K562 (cell line): Measurements from ENCODE around the gene ASMTL. TPM values are rescaled to one million over a fixed set of nuclear protein-coding genes. Genes with fewer than 3 reads are reported as not detected.
"Not testable (repeated sequence)": the region's sequence is repeated elsewhere in the genome, so short reads cannot be mapped to it uniquely, and the experiment has no call there.

Experiments
- ATAC-seq: fragments of 200-7000 bp; cut with Tn5 transposase; 3 replicates; pipeline ENCODE4 v1.9.1; 2020; ENCODE audit warnings: moderate library complexity
- BruUV-seq: library from RNA; stranded (reverse); fragments of 400-500 nt; replicated peaks from 2 replicates; lab custom pipeline; 2021; lab: Mats Ljungman, UMichigan
- CTCF ChIA-PET: fragments of 300-600 bp; formaldehyde crosslinking; extraction: SDS; loops from one replicate; lab custom pipeline; 2021; ENCODE audit warnings: low intra/inter-chr PET ratio; lab: Yijun Ruan, JAX
- POLR2A ChIA-PET: fragments of 300-600, 350-650 bp; sonication (Branson Sonifier 250); formaldehyde crosslinking; extraction: SDS; loops from one replicate; lab custom pipeline; 2021; ENCODE audit warnings: antibody characterized with exemption, inconsistent platforms; lab: Yijun Ruan, JAX
- DNase-seq, 4 experiments: peaks; one replicate each; pipeline versions ENCODE4 v3.0.0 to v3.0.0-alpha.2; 2011 to 2018; ENCODE audit warnings: low spot score in 3 of 4, mixed read lengths in 3 of 4; ENCODE audit errors: extremely low read depth in 1 of 4
- FAIRE-seq: peaks from 2 replicates; lab custom pipeline; 2011; peaks lifted over from hg19 to GRCh38; lab: Jason Lieb, UNC
- H2AFZ ChIP-seq: 2 replicates; pipeline ENCODE4 v1.6.0; 2011; ENCODE audit warnings: low read depth, low read length, control low read depth, inconsistent platforms
- H3K27ac ChIP-seq: fragments of 200-600 bp; 3 replicates; pipeline ENCODE4 v1.8.0; 2011; ENCODE audit warnings: low read depth, mild to moderate bottlenecking, control low read depth, inconsistent platforms, low read length, moderate library complexity, mixed read lengths; ENCODE audit errors: extremely low read depth
- H3K27me3 ChIP-seq, 2 experiments: fragments of 300-600 bp in 1 of 2; 2 replicates in 1 of 2; 3 replicates in 1 of 2; pipeline versions ENCODE4 v1.6.0 to v1.8.0; 2011; ENCODE audit warnings: inconsistent platforms in 2 of 2, low read length in 2 of 2, mild to moderate bottlenecking in 1 of 2, mixed read lengths in 1 of 2, moderate library complexity in 1 of 2; ENCODE audit not compliant: control insufficient read depth in 2 of 2, insufficient read depth in 2 of 2
- H3K36me3 ChIP-seq: fragments of 300-600 bp; 3 replicates; pipeline ENCODE4 v1.8.0; 2011; ENCODE audit warnings: mild to moderate bottlenecking, low read length, inconsistent platforms; ENCODE audit not compliant: control insufficient read depth, insufficient read depth
- H3K4me1 ChIP-seq, 2 experiments: fragments of 200-600 bp in 1 of 2; replicated peaks in 1 of 2; 2 replicates in 1 of 2; 3 replicates in 1 of 2; pipeline versions ENCODE4 v1.5.1 to v1.8.0; 2011; ENCODE audit warnings: inconsistent platforms in 2 of 2, low read length in 2 of 2, mild to moderate bottlenecking in 1 of 2, mixed read lengths in 1 of 2, moderate library complexity in 1 of 2; ENCODE audit not compliant: control insufficient read depth in 2 of 2, insufficient read depth in 2 of 2
- H3K4me2 ChIP-seq: 2 replicates; pipeline ENCODE4 v1.6.1; 2011; ENCODE audit warnings: low read length, control low read depth, inconsistent platforms, mixed read lengths; ENCODE audit not compliant: insufficient read depth
- H3K4me3 ChIP-seq: fragments of 200-600 bp; sonication (generic), shearing (Covaris generic); 2 replicates; pipeline ENCODE4 v1.5.1; 2016; ENCODE audit warnings: control low read depth, inconsistent platforms
- H3K79me2 ChIP-seq: fragments of 200-600 bp; 3 replicates; pipeline ENCODE4 v1.8.0; 2011; ENCODE audit warnings: low read length, inconsistent platforms; ENCODE audit not compliant: control insufficient read depth, insufficient read depth
- H3K9ac ChIP-seq, 2 experiments: 2 replicates each; pipeline versions ENCODE4 v1.6.0 to v1.6.1; 2011; ENCODE audit warnings: low read depth in 2 of 2, low read length in 2 of 2, control low read depth in 1 of 2, inconsistent platforms in 1 of 2, mild to moderate bottlenecking in 1 of 2, mixed read lengths in 1 of 2; ENCODE audit not compliant: insufficient read depth in 1 of 2
- H3K9me1 ChIP-seq: one replicate; pipeline ENCODE4 v1.6.0; 2011; ENCODE audit warnings: inconsistent platforms, mild to moderate bottlenecking, low read length, moderate library complexity; ENCODE audit not compliant: control insufficient read depth, insufficient read depth
- H3K9me3 ChIP-seq: replicated peaks from 2 replicates; pipeline ENCODE4 v1.5.1; 2011; ENCODE audit warnings: low read depth, low read length, inconsistent platforms; ENCODE audit not compliant: control insufficient read depth, insufficient read depth
- H4K20me1 ChIP-seq: replicated peaks from 2 replicates; pipeline ENCODE4 v1.6.1; 2011; ENCODE audit warnings: low read length, inconsistent platforms, mixed read lengths; ENCODE audit not compliant: control insufficient read depth, insufficient read depth
- CSDE1 ChIP-seq, 2 experiments: fragments of 450-650 bp; IDR thresholded peaks; 2 replicates each; pipeline ENCODE4 v1.6.1; 2016; ENCODE audit warnings: mild to moderate bottlenecking in 1 of 2
- EHMT2 ChIP-seq: fragments of 450-650 bp; IDR thresholded peaks from 2 replicates; pipeline ENCODE4 v1.6.1; 2018; ENCODE audit warnings: antibody characterized with exemption
- TEAD4 ChIP-seq, 2 experiments: sonication (generic) in 1 of 2; formaldehyde crosslinking in 1 of 2; IDR thresholded peaks; 2 replicates each; pipeline versions ENCODE4 v1.6.1 to v1.8.0; 2012 to 2022; ENCODE audit warnings: borderline replicate concordance in 1 of 2, inconsistent platforms in 1 of 2, low read length in 1 of 2, mild to moderate bottlenecking in 1 of 2, missing genetic modification reagents in 1 of 2
- YY1 ChIP-seq, 3 experiments: IDR thresholded peaks; 2 replicates each; pipeline ENCODE4 v1.6.1; 2011; ENCODE audit warnings: low read length in 2 of 3, mild to moderate bottlenecking in 2 of 3, moderate library complexity in 2 of 3, borderline replicate concordance in 1 of 3, control low read depth in 1 of 3, low read depth in 1 of 3; ENCODE audit not compliant: insufficient read depth in 3 of 3, insufficient replicate concordance in 2 of 3, control insufficient read depth in 1 of 3, insufficient read length in 1 of 3; ENCODE audit errors: extremely low read depth in 1 of 3
- ZBTB33 ChIP-seq: sonication (generic); formaldehyde crosslinking; IDR thresholded peaks from 2 replicates; pipeline ENCODE4 v1.8.1; 2023; ENCODE audit warnings: mild to moderate bottlenecking, missing genetic modification reagents
- ZFP91 ChIP-seq: sonication (generic); formaldehyde crosslinking; IDR thresholded peaks from 2 replicates; pipeline ENCODE4 v1.8.0; 2022; ENCODE audit warnings: mild to moderate bottlenecking, missing genetic modification reagents
- WGBS: fragments of 100-300 bp; shearing (Covaris generic); methylation state at CpG from one replicate; pipeline ENCODE4 v1.1.6; 2016; ENCODE audit warnings: low coverage, mixed read lengths; ENCODE audit not compliant: insufficient coverage; ENCODE audit errors: missing lambda C conversion rate; 5-methylcytosine and 5-hydroxymethylcytosine counted together
- in situ Hi-C: fragments of 300-500 bp; cut with MboI; formaldehyde crosslinking; loops from 4 replicates; pipeline ENCODE4 v1.15.0; 2018; ENCODE audit warnings: inconsistent platforms, mixed read lengths
- intact Hi-C: fragments of 100-400 bp; cut with micrococcal nuclease; formaldehyde crosslinking; loops from 2 replicates; pipeline ENCODE4 v1.14.2; 2022
- polyA plus RNA-seq, 8 experiments: library from polyadenylated mRNA; depleted of rRNA in 4 of 8; stranded (reverse) in 5 of 8; unstranded in 3 of 8; fragments of >200 nt; fragmentation: Nextera tagmentation in 2 of 8; fragmentation: Illumina TruSeq in 1 of 8; extraction: Ambion mirVana in 2 of 8; extraction: Trizol in 1 of 8; gene quantifications; 2 replicates each; pipeline versions ENCODE4 v1.2.1 to v1.2.3, GENCODE V29; 2011 to 2014; ENCODE audit warnings: inconsistent platforms in 1 of 8, missing spikeins in 1 of 8
- total RNA-seq, 7 experiments: library from RNA; depleted of rRNA in 6 of 7; stranded (reverse); fragments of >200 nt in 6 of 7; fragmentation: Illumina TruSeq in 2 of 7; extraction: Trizol in 2 of 7; gene quantifications; 2 replicates each; pipeline versions ENCODE4 v1.2.1 to v1.2.3, GENCODE V29; 2011 to 2021; ENCODE audit warnings: low replicate concordance in 1 of 7

ASMTL gene
- total and polyA plus RNA-seq, 9 of the 15 experiments (the other 6 are each of a cell fraction or from before 2014, with no cell fraction given): 0.56 to 20.6 (median 7.6) TPM

- H3K9ac ChIP-seq; FAIRE-seq; H3K27me3 ChIP-seq; in situ Hi-C loops; POLR2A ChIA-PET; H3K4me3 ChIP-seq; H2AFZ ChIP-seq; intact Hi-C loops; CTCF ChIA-PET; DNase-seq; H3K9me1 ChIP-seq; H3K4me2 ChIP-seq; H3K36me3 ChIP-seq; H3K4me1 ChIP-seq; H3K9me3 ChIP-seq; H4K20me1 ChIP-seq; BruUV-seq; H3K27ac ChIP-seq; TF ChIP-seq TEAD4 (CRISPR knock-in tag; IDR thresholded peaks at IDR 0.05; ENCODE audit: borderline replicate concordance): not testable (repeated sequence)
- TF ChIP-seq ZFP91 (0 out of 2 replicates have a peak, but pooled peaks have one; percentile 12), TEAD4 (IDR thresholded peaks at IDR 0.05; ENCODE audit: low read length) (0 out of 2 replicates have a peak, but pooled peaks have one; percentile 19), YY1 (IDR thresholded peaks at IDR 0.05; ENCODE audit: borderline replicate concordance in 1 of 3, control insufficient read depth in 1 of 3, extremely low read depth in 1 of 3, insufficient read depth in 3 of 3, insufficient read length in 1 of 3, insufficient replicate concordance in 2 of 3, low read depth in 1 of 3, low read length in 2 of 3) (peak; percentile 54 to 70 (median 69)), ZBTB33 (peak; percentile 46; the same call in 1 of the 2 replicates), CSDE1 (IDR thresholded peaks at IDR 0.05) (peak in 1 of 2 experiments; percentile 55; a peak in 1 of 4 replicates), EHMT2 (peak; percentile 56)
- WGBS: 85% methylated on average over 11 of the region's 13 CpGs
- peak; percentile 35; the same call in 1 of the 3 replicates for ATAC-seq
- peaks cover 12% of the 10 kb centered on the region for H3K79me2 ChIP-seq
Measured at GRCh38 chrX:1446984-1447968, 5.4 kb downstream of the ASMTL start.
